ENCODE measurements around the gene DENND1A. TPM values are rescaled to one million over a fixed set of nuclear protein-coding genes. Genes with fewer than 3 reads are reported as not detected.
A peak's percentile ranks its signal among the peaks of the same experiment; 100 is the strongest.

DENND1A gene
- total and polyA plus RNA-seq, 2 of the 13 experiments (the other 11 are each of a cell fraction or from before 2014, with no cell fraction given) = 14.8 to 30.1 TPM

- TF ChIP-seq POGZ (CRISPR knock-in tag; IDR thresholded peaks at IDR 0.05) = 0 out of 2 replicates have a peak, but pooled peaks have one; percentile 27
- TF ChIP-seq PAXIP1 (CRISPR knock-in tag; conservative IDR thresholded peaks at IDR 0.05) = peak; percentile 80
- TF ChIP-seq SOX6 (IDR thresholded peaks at IDR 0.05) = no peak
- peak; percentile 89 for TF ChIP-seq SOX6 (CRISPR knock-in tag; IDR thresholded peaks at IDR 0.05)
- peak; percentile 71; the same call in 1 of the 2 replicates for TF ChIP-seq ZNF484 (CRISPR knock-in tag; IDR thresholded peaks at IDR 0.05; ENCODE audit: borderline replicate concordance, low read depth)
- peak; percentile 62 for TF ChIP-seq SOX5 (CRISPR knock-in tag; IDR thresholded peaks at IDR 0.05; ENCODE audit: borderline replicate concordance)
- no peak for TF ChIP-seq LCORL (IDR thresholded peaks at IDR 0.05)
- TF ChIP-seq LCORL (CRISPR knock-in tag; IDR thresholded peaks at IDR 0.05) = 0 out of 2 replicates have a peak, but pooled peaks have one; percentile 34
- TF ChIP-seq ZBTB37 (CRISPR knock-in tag; IDR thresholded peaks at IDR 0.05) = 0 out of 2 replicates have a peak, but pooled peaks have one; percentile 44
- TF ChIP-seq ARID5B (CRISPR knock-in tag; IDR thresholded peaks at IDR 0.05) = peak; percentile 71; the same call in 1 of the 2 replicates
- TF ChIP-seq FOXP1 (IDR thresholded peaks at IDR 0.05) = no peak
- TF ChIP-seq FOXP1 (CRISPR knock-in tag; IDR thresholded peaks at IDR 0.05) = peak; percentile 47; the same call in 1 of the 2 replicates
- TF ChIP-seq ZNF18 (CRISPR knock-in tag; IDR thresholded peaks at IDR 0.05; ENCODE audit: insufficient replicate concordance) = no peak
- peak; percentile 57 for TF ChIP-seq SALL1 (CRISPR knock-in tag; IDR thresholded peaks at IDR 0.05)
- TF ChIP-seq TEAD3 (CRISPR knock-in tag; optimal IDR thresholded peaks at IDR 0.05; ENCODE audit: borderline replicate concordance) = peak; percentile 32
- TF ChIP-seq HMG20A (CRISPR knock-in tag; IDR thresholded peaks at IDR 0.05; ENCODE audit: borderline replicate concordance) = 0 out of 2 replicates have a peak, but pooled peaks have one; percentile 34
- TF ChIP-seq NCOA2 (CRISPR knock-in tag; IDR thresholded peaks at IDR 0.05) = 0 out of 2 replicates have a peak, but pooled peaks have one; percentile 32
- no peak for TF ChIP-seq AGO2 (optimal IDR thresholded peaks at IDR 0.05; ENCODE audit: low read depth, low read length)
- TF ChIP-seq HMG20B (CRISPR knock-in tag; conservative IDR thresholded peaks at IDR 0.05) = 0 out of 2 replicates have a peak, but pooled peaks have one; percentile 23
- TF ChIP-seq CREM (IDR thresholded peaks at IDR 0.05) = peak; percentile 50
- TF ChIP-seq CREM (CRISPR knock-in tag; IDR thresholded peaks at IDR 0.05) = no peak
Observed at GRCh38 chr9:123435471-123435870, 494.5 kb downstream of the DENND1A start (continued).
